Measurements from ENCODE around the gene KCNE1. TPM values are rescaled to one million over a fixed set of nuclear protein-coding genes. Genes with fewer than 3 reads are reported as not detected.
"Not testable (repeated sequence)": the region's sequence is repeated elsewhere in the genome, so short reads cannot be mapped to it uniquely, and the experiment has no call there.

Gene KCNE1
- 1 to 10 TPM in 4 of 5 donors, under 1 TPM in 1; 0.43 to 2.6 (median 2.2) TPM for polyA plus RNA-seq (ENCODE audit: insufficient read depth in 1 of 5, insufficient read length in 5 of 5, low replicate concordance in 1 of 5)
- long read RNA-seq, donor 1, partial matches to known transcripts: 0 of 1 reads
- long read RNA-seq, donor 1, other reads (novel, unspliced or antisense): 0 of 1 reads
- long read RNA-seq, donor 2: 0 reads
- long read RNA-seq, donor 3, partial matches to known transcripts: 0 of 1 reads
- long read RNA-seq, donor 3, other reads (novel, unspliced or antisense): 0 of 1 reads
- long read RNA-seq, donor 4: 0 reads
- long read RNA-seq, donor 5: 0 reads
- long read RNA-seq, donor 6, partial matches to known transcripts: 0 of 1 reads
- long read RNA-seq, donor 6, other reads (novel, unspliced or antisense): 0 of 1 reads
- long read RNA-seq, donor 7: 0 reads
- long read RNA-seq, donor 8: 0 reads

DNA sequence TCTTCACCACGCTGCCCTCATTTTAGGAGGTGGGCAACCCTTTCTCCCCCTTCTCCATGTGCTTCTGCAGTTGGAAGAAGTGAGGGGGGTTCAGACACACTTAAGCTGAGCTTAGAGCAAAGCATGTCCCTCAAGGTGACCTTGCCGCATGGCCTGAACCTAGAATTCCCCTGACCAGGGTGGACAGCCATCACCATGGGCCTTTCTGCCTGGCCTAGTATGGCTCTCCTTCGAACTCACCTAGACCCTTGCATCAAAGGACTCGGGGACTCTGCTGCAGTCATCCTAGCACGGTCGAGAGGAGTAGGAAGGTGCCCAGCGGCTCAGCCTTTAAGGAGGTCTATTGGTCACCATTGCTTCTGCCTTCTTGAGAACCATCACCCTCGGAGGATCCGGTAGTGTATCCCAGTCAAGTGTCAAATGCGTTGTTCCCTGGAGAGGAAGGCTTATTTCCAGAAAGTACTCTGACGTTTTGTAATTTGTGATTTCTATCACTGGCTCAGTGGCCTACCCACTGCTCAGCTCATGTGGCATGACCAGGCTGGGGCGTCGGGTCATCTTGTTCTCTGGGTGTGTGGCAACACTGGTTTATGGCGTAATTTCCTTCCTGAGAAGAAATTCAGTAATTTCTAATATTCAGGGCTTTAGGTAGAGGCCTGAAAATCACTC, at the start of gene KCNE1:
Gene KCNE1 (minus strand): TSS at position 424 of the 669 bp plus-strand sequence. CDS start 62,576 bp downstream, outside the sequence.
- DNase-seq: no peak

DNA sequence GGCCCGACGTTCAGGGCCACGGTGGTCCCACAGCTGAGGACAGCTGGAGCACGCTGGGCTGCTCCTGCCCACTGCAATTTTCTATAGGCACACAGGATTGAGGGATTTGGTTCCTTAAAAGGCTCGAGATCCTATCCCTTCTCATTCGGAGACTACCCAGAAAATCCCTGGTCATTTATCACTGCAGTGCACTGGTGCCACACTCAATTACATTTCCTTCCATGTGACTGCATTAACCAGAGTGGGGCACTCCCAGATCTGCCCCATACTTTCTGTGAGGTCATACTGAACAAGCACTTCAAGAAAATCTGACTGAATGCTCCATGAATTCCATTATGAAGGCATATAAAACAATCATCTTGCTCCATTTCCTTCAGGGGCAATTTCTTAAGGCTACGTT, 49.8 kb upstream of the KCNE1 start:
- DNase-seq: no peak

DNA sequence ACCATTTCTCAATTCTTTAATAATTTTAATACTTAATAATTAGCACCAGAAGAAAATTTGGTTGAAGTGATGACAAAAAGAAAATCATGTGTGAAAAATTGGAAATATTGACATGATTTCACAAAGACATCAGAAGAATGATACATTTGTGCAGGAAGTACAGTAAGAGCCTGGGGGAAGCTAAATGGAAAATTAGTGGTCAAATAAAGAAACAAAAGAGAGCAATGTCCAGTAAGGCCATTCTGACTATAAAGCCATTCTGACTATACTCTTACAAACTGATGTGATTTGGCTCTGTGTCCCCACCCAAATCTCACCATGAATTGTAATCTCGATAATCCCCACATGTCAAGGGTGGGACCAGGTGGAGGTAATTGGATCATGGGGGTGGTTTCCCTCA, 48.6 kb upstream of the KCNE1 start:
- no peak for DNase-seq

DNA sequence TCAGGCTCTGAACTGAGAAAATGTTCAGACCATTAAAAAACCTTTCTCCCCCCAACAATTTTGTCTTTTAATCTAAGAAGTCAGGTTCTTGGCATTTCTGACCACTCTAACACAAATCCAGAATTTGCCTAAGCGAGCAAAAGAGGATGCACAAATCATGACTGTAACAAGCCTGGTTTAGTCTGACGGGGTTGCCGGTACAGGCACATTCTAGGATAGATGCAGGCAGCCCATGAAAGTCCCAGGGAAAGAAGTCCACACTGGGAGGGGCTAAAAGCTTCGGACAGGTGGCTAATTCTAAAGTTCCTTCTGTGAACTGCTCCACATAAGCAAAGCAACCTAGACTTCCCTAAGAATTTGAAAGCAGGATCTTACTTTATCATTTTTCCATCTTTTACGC, 48.0 kb upstream of the KCNE1 start:
- no peak for DNase-seq

DNA sequence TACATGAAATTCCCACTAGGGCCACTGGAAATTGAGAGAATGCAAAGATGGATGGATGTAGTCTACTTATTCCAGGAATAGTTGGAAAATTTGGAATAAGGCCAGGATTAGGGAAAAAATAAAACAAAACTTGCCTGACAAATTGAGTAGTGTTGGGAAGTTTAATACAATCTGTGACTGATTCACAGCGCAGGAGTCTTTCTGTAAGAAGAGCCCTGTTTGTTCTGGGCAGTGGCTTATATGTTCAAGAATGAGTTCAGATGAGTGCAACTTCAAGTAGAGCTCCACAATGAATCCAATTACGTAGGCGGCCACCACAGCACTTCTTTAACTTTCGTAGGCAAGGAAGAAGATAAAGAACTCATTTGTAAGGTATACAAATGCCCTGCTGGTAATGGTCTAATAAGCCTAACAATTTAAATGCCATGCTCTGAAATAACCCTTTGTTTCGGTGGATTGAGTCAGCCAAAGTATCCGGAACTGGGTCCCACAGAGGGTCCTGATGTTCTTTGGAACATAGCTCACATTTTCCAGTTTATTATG, 47.1 kb upstream of the KCNE1 start:
- no peak for DNase-seq

DNA sequence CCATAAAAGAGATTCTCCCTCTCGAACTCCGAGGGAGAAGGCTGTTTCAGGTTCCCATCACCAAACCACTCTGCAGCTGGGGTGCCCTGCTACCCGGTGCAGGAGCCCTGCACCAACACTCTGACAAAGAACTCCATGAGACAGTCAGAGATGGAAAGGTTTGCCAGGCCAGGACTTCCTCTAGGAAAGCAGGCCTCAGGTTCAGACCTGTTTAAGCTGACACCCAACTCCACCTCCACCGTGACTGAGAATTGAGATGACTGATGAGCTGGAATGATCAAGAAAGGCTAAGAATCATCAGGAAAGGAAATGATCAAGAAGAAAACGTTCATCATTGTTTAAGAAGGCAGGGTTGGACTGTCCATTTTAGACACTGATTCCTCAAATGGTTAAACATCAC, 46.2 kb upstream of the KCNE1 start:
- no peak for DNase-seq

DNA sequence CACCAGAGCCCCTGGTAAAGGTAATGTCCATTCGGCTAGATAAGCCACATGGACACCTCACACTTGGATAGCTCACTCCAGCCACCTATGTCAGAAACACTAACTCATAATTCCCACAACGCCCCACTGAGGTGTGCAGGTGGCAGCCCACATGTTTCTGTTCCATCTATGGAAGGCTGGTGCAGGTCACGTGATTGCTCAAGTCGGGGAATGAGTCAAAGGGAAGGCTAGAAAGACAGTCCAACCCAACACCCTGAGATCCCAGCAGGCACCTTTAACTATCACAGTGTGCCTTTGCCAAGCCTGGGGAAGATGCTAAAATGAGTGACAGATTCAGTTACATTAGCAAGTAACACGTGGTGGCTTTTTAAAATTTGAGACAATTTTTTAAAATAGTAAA, 45.3 kb upstream of the KCNE1 start:
- DNase-seq: no peak

DNA sequence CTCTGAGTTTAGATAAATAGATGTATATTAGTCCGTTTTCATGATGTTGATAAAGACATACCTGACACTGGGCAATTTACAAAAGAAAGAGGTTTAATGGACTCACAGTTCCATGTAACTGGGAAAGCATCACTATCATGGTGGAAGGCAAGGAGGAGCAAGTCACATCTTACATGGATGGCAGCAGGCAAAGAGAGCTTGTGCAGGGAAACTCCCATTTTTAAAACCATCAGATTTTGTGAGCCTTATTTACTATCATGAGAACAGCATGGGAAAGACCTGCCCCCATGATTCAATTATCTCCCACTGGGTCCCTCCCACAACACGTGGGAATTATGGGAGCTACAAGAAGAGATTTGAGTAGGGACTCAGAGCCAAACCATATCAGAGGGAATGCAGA, 42.7 kb upstream of the KCNE1 start:
- DNase-seq: not testable (repeated sequence)

DNA sequence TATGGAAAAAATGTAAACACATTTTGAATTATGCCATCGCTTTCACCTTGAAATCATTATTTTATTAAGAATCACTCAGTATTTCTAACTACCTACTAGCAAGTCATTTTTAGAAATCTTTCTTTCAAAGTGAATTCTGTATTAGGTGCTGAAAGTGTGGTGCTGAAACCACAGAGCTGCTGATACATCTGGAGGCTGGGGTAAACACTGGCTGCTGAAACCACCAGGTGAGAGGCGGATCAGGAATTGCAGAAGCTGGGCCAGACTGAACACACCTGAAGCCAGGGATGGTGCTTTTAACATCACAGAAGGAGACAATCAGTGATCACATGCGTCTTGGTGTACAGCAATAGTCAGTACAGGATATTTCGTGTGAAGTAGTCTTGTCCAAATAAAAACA, 42.2 kb upstream of the KCNE1 start:
- DNase-seq: no peak

DNA sequence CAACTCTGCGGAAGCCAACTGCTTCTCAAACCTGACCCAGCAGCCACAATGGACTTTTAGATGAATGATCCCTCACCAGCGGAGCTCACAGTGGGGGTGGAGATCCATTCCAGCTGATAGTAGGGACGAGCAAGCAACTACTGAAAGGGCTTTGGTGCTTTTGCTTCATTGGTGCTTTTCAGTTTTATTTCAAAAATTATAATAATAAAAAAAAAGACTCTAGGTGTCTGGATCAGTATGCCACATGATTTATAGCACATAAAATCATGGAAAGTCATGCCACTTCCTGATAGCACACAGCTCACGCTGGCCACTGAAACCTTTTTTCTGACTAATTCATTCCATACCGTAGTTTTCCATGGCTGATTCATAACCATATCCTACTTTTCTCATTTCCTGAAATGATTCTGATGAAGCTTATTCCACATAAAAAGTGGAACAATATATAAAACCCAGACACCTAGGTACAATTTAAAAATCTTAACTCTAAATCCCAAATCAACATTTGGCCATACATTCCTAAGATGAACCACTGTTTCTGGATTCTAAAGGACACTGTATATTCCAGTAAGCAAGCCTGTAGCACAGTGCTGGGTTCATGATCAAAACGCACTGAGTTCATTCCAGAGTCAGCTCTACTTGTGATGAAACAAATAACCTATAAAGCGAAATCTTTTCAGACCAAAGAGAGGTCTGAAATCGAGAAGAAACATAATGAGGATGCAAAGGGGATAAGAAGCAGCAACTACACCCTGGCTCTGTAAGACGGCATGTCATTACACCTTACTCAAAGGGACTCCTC, 41.3 kb upstream of the KCNE1 start:
- DNase-seq: no peak

DNA sequence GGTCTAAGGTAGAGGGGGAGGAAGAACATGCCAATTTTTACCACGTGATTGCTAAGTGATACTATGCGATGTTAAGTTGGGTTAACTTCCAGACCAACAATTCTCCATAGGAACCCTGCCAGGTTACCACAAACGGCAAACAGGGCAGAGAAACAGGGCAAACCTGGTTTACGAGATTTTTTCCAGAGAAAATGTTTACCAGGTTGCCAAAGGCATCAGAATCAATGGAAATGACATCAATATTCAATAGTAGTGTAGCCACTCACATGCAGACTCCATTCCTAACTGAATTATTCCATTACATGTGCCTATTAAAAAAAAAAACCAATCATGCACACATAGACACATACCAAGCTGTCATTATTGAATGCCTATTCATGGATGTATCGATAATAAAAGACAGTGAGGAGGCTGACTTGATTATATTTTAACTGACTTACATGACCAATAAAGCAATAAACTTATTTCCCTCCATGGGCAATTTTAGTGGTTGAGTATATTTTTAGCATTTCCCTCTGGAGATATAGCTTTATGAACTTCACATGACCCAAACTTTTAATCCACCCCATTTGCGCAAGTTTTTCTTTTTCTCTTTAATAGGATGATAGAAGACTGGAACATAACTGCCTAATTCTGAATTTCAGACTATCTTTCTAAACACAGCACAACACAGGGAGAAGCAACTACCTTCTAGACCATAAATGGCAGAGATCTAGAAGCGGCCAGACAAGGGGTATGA, 40.5 kb upstream of the KCNE1 start:
- no peak for DNase-seq

DNA sequence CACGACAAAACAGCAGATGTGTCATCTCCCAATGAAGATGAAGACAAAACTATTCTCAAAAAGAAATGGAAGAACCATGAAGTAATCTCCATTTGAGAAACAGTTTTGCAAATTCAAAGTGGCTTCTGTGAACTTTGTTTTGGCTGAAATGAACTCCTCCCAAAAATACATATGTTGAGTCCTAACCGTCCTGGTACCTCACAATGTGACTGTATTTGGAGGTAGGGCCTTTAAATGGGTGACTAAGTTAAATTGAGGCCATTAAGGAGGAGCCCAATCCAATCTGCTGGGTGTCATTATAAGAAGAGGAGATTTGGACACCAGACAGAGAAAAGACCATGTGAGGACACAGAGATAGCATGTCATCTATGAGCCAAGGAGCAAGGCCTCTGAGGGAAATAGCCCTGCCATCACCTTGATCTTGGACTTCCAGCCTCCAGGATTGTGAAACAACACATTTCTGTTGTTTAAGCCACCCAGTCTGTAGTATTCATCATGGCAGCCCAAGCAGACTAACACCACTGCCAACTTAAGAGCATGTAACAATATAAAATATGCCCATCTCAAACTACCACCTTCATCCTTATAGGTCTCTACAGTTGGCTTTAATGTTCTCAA, 38.3 kb upstream of the KCNE1 start:
- DNase-seq: no peak

DNA sequence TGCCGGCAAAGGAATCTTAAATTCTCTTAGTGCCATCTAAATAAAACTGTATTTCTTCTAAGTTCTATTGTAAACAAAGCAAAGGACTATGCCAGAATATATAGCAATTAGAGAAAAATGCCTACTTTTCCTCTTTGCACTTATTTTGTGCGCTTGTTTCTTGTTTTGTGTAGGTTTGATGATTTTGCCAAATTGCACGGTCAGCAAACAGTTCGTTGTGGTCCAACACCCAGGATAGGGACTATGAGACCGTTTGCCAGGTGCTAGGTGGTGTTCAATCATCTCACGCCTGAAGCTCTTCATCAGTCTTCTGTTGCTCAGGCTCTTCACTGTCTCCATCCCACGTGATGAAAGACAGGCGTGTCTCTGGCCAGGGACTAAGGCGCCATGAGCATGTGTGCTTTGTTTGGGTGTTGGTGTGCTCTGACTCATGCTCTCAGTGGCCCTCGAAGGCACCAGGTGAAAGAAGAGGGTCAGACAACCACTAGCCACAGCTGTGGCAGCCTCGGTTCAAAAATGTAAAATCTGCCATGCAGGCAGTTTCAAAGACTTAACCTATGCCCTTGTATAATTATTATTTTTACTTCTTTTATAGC, 36.9 kb upstream of the KCNE1 start:
- DNase-seq: no peak

DNA sequence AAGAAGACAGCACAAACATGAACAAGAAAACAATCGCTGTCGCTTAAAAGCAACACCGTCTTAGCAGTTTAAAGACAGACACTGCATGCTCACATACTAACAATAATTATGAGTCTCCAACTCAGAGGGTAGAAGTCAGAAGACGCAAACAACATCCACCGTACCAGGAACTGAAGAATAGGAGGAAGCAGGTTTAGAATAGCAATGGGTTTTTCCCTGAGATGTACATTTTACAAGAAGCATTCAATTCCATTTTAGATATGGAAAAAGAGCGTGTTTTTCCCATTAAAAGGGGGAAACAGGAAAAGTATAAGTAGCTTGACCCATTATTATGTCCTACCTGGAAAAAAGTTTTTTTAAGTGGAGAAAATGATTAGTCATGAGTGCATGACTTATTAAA, 34.5 kb upstream of the KCNE1 start:
- DNase-seq: no peak

DNA sequence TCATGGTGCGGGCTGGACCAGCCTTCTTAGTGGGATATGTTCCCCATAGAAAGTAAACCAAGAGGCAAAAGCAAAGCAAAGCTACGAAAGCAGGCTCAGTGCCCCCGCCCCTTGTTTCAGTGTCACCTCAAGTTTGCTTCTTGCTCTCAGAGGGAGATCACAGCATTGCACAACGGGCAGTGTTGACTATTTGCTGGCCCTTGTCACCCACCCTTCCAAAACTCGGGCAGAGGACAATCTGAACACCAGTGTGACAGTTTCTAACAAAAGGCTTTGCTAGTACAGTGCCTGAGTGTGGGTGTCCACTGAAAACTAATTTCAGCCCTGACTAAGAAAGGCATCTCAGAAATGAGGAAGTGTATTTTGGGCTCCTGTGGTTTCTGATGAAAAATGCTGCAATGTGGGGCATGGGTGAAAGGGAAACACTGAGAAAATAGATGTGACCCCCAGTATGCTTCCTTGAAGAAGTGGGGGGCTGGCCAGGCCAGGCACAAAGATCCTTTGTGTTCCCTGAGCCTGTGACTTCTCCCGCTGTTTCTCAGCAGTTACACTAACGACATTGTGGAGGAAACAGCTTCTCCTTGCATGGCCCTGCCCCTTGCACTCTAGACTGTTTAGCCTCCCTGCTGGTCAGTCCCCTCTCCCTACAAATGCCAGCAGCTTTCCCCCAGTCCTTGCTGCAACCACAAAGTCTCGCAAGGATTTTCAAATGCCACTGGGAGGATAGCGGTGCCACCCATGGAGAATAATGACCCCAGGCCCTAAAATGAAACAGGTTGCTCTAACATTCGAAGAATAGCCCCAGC, 33.3 kb upstream of the KCNE1 start:
- no peak for DNase-seq

DNA sequence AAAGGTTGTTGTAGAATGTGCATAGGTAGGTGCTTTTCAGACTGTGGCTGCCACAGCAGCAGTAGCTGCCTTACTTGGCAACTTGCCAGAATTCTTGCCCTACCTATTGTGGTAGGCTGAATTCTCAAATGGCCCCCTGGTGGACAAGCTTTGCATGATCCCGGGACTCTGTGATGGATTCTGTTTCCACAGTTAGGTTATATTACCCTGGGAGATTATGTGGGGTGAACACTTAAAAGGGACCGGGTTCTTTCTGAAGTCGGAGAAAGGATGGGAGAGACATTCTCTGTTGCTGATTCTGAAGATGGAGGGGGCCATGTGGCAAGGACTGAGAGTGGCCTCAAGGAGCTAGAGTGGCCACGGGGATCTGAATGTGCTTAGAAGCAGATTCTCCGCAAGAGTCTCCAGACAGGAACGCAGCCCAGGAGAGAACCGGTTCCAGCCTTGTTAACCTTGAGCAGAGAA, 32.1 kb upstream of the KCNE1 start:
- no peak for DNase-seq

DNA sequence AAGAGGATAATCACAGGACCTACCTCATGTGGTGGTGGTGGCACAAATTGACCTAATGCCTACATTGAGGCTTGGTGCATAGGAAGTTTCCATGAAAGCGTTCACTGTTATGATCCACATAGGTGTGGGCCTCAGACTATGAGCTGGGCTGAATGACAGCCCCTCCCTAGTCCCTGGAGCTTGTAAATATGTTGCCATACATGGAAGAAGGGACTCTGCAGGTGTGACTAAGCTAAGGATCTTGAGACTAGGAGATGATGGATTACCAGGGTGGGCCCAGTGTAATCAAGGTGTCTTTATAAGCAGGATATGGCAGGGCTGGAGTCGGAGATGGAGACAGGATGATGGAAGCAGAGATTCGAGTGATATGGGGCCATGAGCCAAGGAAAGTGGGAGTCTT, 31.0 kb upstream of the KCNE1 start:
- no peak for DNase-seq

DNA sequence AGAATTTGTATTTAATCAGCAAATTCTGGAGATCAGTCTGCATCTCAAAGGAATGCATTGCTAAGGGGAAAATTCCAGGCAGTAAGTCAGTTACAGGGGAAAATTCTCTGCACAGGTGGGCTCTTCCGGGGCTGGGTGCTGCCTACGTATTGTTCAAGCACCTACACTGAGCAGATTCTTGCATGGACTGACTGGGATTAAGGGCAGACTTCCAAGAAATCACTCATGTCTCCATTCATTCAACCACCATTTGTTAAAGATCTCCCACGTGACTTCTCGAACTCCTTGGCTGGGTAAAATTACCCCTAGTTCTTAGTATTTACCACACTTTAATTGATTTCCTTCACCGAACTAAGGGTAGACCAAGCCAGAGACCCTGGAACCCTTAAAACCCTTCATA, 28.2 kb upstream of the KCNE1 start:
- DNase-seq: no peak

DNA sequence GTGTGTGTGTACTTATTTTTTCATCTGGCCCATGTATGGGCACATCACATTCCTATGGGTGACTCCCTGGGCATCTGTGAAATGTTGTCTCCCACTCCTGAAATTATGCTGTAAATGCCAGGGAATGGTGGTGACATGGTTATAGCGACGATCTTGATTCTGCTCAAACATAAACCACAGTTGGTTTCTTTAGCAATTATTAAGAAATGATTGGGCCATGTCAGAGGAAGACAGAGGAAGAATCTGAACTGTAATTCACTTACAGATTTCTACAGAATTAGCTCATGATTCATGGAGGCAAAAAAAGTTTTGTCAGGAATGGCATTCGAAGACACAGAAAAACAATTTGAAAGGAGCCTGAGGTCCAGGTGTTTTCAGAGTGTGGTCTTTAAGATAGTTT, 25.8 kb upstream of the KCNE1 start:
- DNase-seq: no peak

DNA sequence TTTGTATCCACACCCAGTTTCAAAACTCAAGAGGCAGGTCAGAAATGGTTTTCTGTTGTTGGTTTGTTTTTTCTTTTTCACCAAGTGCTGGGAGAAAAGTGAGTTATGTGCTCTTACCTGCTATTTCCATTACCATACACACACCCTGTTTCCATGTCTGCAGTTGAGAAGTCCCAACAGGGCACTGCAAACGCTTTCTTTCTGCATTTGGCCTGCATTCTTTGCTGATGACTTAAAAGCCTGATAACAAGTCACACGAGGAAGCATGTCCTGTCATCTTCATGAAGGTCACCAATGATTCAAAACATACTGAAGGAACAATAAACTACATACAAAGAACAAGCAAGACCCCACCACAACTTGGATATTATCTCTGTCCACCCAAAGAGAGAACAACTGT, 24.8 kb upstream of the KCNE1 start:
- DNase-seq: no peak

Measured in right lung (tissue), 10 donors.